ENCODE measurements around the gene RASD1. TPM values are rescaled to one million over a fixed set of nuclear protein-coding genes. Genes with fewer than 3 reads are reported as not detected.

The RASD1 gene
- total and polyA plus RNA-seq, 5 donors from 2014 or later, result 0.12 to 0.72 (median 0.26) TPM; not detected in 2

GRCh38 chr17:17540278-17540906 is 44.2 kb upstream of the RASD1 start:
- Mint-ChIP-seq H3K9me3 (no peaks in the 10 kb centered on the region), H3K36me3 (no peaks in the 10 kb centered on the region), H3K4me3 (no peak overlapping the region), H3K27me3 (no peaks in the 10 kb centered on the region), H3K4me1 (peaks cover 0 to 1% (median 0%) of the 10 kb centered on the region in 4 donors), H3K27ac (no peak overlapping the region)
- H3K27me3 ChIP-seq (ENCODE audit: control insufficient read depth, insufficient read depth, low read length), result no peaks in the 10 kb centered on the region
- no peaks in the 10 kb centered on the region for H3K9me3 ChIP-seq (ENCODE audit: control insufficient read depth in 2 of 2, low read length in 2 of 2)
- H3K4me3 ChIP-seq (ENCODE audit: low read depth, low read length), result no peak overlapping the region
- H3K4me1 ChIP-seq (ENCODE audit: control insufficient read depth, insufficient read depth, low read length, poor library complexity, severe bottlenecking), result no peaks in the 10 kb centered on the region
- H3K36me3 ChIP-seq (ENCODE audit: control insufficient read depth, insufficient read depth, low read length), result no peaks in the 10 kb centered on the region
- DNase-seq, result no peak
- ATAC-seq (ENCODE audit: low read depth in 2 of 2), result no peak
- no peak overlapping the region for H3K27ac ChIP-seq (ENCODE audit: insufficient read depth, low read length, poor library complexity, severe bottlenecking)

- Mint-ChIP-seq H3K27me3 (no peaks in the 10 kb centered on the region), H3K4me1 (peaks cover 0 to 1% (median 0%) of the 10 kb centered on the region in 4 donors), H3K4me3 (no peak overlapping the region)
These were observed 43.4 kb upstream of the RASD1 start for GRCh38 chr17:17539591-17539990.

GRCh38 chr17:17538417-17539391 is 42.5 kb upstream of the RASD1 start:
- DNase-seq (no peak), ATAC-seq (ENCODE audit: low read depth in 2 of 2) (no peak)
- Mint-ChIP-seq H3K4me3 (no peak overlapping the region), H3K27me3 (no peaks in the 10 kb centered on the region), H3K4me1 (peaks cover 0 to 1% (median 0%) of the 10 kb centered on the region in 4 donors), H3K27ac (no peak overlapping the region), H3K36me3 (no peaks in the 10 kb centered on the region), H3K9me3 (no peaks in the 10 kb centered on the region)
- no peaks in the 10 kb centered on the region for H3K9me3 ChIP-seq (ENCODE audit: control insufficient read depth in 2 of 2, low read length in 2 of 2)
- no peaks in the 10 kb centered on the region for H3K4me1 ChIP-seq (ENCODE audit: control insufficient read depth, insufficient read depth, low read length, poor library complexity, severe bottlenecking)
- H3K27ac ChIP-seq (ENCODE audit: insufficient read depth, low read length, poor library complexity, severe bottlenecking), result no peak overlapping the region
- no peaks in the 10 kb centered on the region for H3K36me3 ChIP-seq (ENCODE audit: control insufficient read depth, insufficient read depth, low read length)
- H3K27me3 ChIP-seq (ENCODE audit: control insufficient read depth, insufficient read depth, low read length), result no peaks in the 10 kb centered on the region
- H3K4me3 ChIP-seq (ENCODE audit: low read depth, low read length), result no peak overlapping the region

More at GRCh38 chr17:17539591-17539990, 43.4 kb upstream of the RASD1 start:
- Histone ChIP-seq H3K27me3 (ENCODE audit: control insufficient read depth, insufficient read depth, low read length) (no peaks in the 10 kb centered on the region), H3K27ac (ENCODE audit: insufficient read depth, low read length, poor library complexity, severe bottlenecking) (no peak overlapping the region), H3K4me3 (ENCODE audit: low read depth, low read length) (no peak overlapping the region), H3K9me3 (ENCODE audit: control insufficient read depth in 2 of 2, low read length in 2 of 2) (no peaks in the 10 kb centered on the region), H3K4me1 (ENCODE audit: control insufficient read depth, insufficient read depth, low read length, poor library complexity, severe bottlenecking) (no peaks in the 10 kb centered on the region), H3K36me3 (ENCODE audit: control insufficient read depth, insufficient read depth, low read length) (no peaks in the 10 kb centered on the region)
- ATAC-seq (ENCODE audit: low read depth in 2 of 2), result no peak
- Mint-ChIP-seq H3K27ac (no peak overlapping the region), H3K36me3 (no peaks in the 10 kb centered on the region), H3K9me3 (no peaks in the 10 kb centered on the region)
- DNase-seq, result no peak

GRCh38 chr17:17537311-17538099 is 41.3 kb upstream of the RASD1 start:
- ATAC-seq (ENCODE audit: low read depth in 2 of 2) (no peak), DNase-seq (no peak)
- H3K27ac ChIP-seq (ENCODE audit: insufficient read depth, low read length, poor library complexity, severe bottlenecking), result no peak overlapping the region
- no peaks in the 10 kb centered on the region for H3K4me1 ChIP-seq (ENCODE audit: control insufficient read depth, insufficient read depth, low read length, poor library complexity, severe bottlenecking)
- H3K4me3 ChIP-seq (ENCODE audit: low read depth, low read length), result no peak overlapping the region
- Mint-ChIP-seq H3K4me3 (no peak overlapping the region), H3K27me3 (no peaks in the 10 kb centered on the region), H3K4me1 (peaks cover 0 to 1% (median 0%) of the 10 kb centered on the region in 4 donors), H3K36me3 (no peaks in the 10 kb centered on the region), H3K9me3 (no peaks in the 10 kb centered on the region), H3K27ac (no peak overlapping the region)
- H3K9me3 ChIP-seq (ENCODE audit: control insufficient read depth in 2 of 2, low read length in 2 of 2), result no peaks in the 10 kb centered on the region
- no peaks in the 10 kb centered on the region for H3K27me3 ChIP-seq (ENCODE audit: control insufficient read depth, insufficient read depth, low read length)
- no peaks in the 10 kb centered on the region for H3K36me3 ChIP-seq (ENCODE audit: control insufficient read depth, insufficient read depth, low read length)

GRCh38 chr17:17536702-17537101 is 40.5 kb upstream of the RASD1 start:
- H3K27me3 ChIP-seq (ENCODE audit: control insufficient read depth, insufficient read depth, low read length), result no peaks in the 10 kb centered on the region
- H3K4me3 ChIP-seq (ENCODE audit: low read depth, low read length), result no peak overlapping the region
- H3K4me1 ChIP-seq (ENCODE audit: control insufficient read depth, insufficient read depth, low read length, poor library complexity, severe bottlenecking), result no peaks in the 10 kb centered on the region
- DNase-seq (no peak), ATAC-seq (ENCODE audit: low read depth in 2 of 2) (no peak)
- no peaks in the 10 kb centered on the region for H3K9me3 ChIP-seq (ENCODE audit: control insufficient read depth in 2 of 2, low read length in 2 of 2)
- Mint-ChIP-seq H3K9me3 (no peaks in the 10 kb centered on the region), H3K27ac (no peak overlapping the region), H3K4me3 (no peak overlapping the region), H3K4me1 (peaks cover 0 to 4% (median 0%) of the 10 kb centered on the region in 4 donors), H3K27me3 (no peaks in the 10 kb centered on the region), H3K36me3 (no peaks in the 10 kb centered on the region)
- no peak overlapping the region for H3K27ac ChIP-seq (ENCODE audit: insufficient read depth, low read length, poor library complexity, severe bottlenecking)
- no peaks in the 10 kb centered on the region for H3K36me3 ChIP-seq (ENCODE audit: control insufficient read depth, insufficient read depth, low read length)

- ATAC-seq (ENCODE audit: low read depth in 2 of 2) (no peak), DNase-seq (no peak)
- peaks cover 0 to 4% (median 0%) of the 10 kb centered on the region in 4 donors for H3K4me1 Mint-ChIP-seq
- Histone ChIP-seq H3K4me1 (ENCODE audit: control insufficient read depth, insufficient read depth, low read length, poor library complexity, severe bottlenecking) (no peaks in the 10 kb centered on the region), H3K27me3 (ENCODE audit: control insufficient read depth, insufficient read depth, low read length) (no peaks in the 10 kb centered on the region), H3K9me3 (ENCODE audit: control insufficient read depth in 2 of 2, low read length in 2 of 2) (no peaks in the 10 kb centered on the region), H3K36me3 (ENCODE audit: control insufficient read depth, insufficient read depth, low read length) (no peaks in the 10 kb centered on the region), H3K4me3 (ENCODE audit: low read depth, low read length) (no peak overlapping the region), H3K27ac (ENCODE audit: insufficient read depth, low read length, poor library complexity, severe bottlenecking) (no peak overlapping the region)
- no peaks in the 10 kb centered on the region for H3K9me3 Mint-ChIP-seq
- H3K36me3 Mint-ChIP-seq, result no peaks in the 10 kb centered on the region
- no peaks in the 10 kb centered on the region for H3K27me3 Mint-ChIP-seq
- H3K27ac Mint-ChIP-seq, result no peak overlapping the region
- no peak overlapping the region for H3K4me3 Mint-ChIP-seq
These were observed 39.8 kb upstream of the RASD1 start for GRCh38 chr17:17535957-17536356.

GRCh38 chr17:17533901-17534441 is 37.8 kb upstream of the RASD1 start:
- no peaks in the 10 kb centered on the region for H3K4me1 ChIP-seq (ENCODE audit: control insufficient read depth, insufficient read depth, low read length, poor library complexity, severe bottlenecking)

More at GRCh38 chr17:17533901-17534441, 37.8 kb upstream of the RASD1 start:
- DNase-seq (no peak), ATAC-seq (ENCODE audit: low read depth in 2 of 2) (no peak)
- Histone ChIP-seq H3K36me3 (ENCODE audit: control insufficient read depth, insufficient read depth, low read length) (no peaks in the 10 kb centered on the region), H3K4me3 (ENCODE audit: low read depth, low read length) (no peak overlapping the region), H3K9me3 (ENCODE audit: control insufficient read depth in 2 of 2, low read length in 2 of 2) (no peaks in the 10 kb centered on the region), H3K27ac (ENCODE audit: insufficient read depth, low read length, poor library complexity, severe bottlenecking) (no peak overlapping the region), H3K27me3 (ENCODE audit: control insufficient read depth, insufficient read depth, low read length) (no peaks in the 10 kb centered on the region)
- Mint-ChIP-seq H3K9me3 (no peaks in the 10 kb centered on the region), H3K27me3 (no peaks in the 10 kb centered on the region), H3K4me1 (peaks cover 0 to 3% (median 0%) of the 10 kb centered on the region in 4 donors), H3K27ac (no peak overlapping the region), H3K36me3 (no peaks in the 10 kb centered on the region), H3K4me3 (no peak overlapping the region)

Measured in CD4-positive, CD25-positive, alpha-beta regulatory T cell (primary cell).